Tibial nerve (tissue), 4 donors: ENCODE results near the gene LGR5. TPM values are rescaled to one million over a fixed set of nuclear protein-coding genes. Genes with fewer than 3 reads are reported as not detected.

ENCODE experiments used
- DNase-seq, 2 donors: peaks; one replicate each; pipeline ENCODE4 v3.0.0-alpha.2; 2019; ENCODE audit warnings: low spot score in 2 of 2
- H3K27ac ChIP-seq, 4 donors: fragments of 200-600 bp; sonication (generic) in 3 of 4; one replicate each; pipeline ENCODE4 v1.5.1; 2017 to 2019; ENCODE audit warnings: mild to moderate bottlenecking in 1 of 4
- H3K27me3 ChIP-seq, 2 donors: fragments of 200-600 bp; sonication (generic) in 1 of 2; one replicate each; pipeline versions ENCODE4 v1.5.1 to v1.6.0; 2017 to 2019
- H3K36me3 ChIP-seq, 3 donors: fragments of 200-600 bp; sonication (generic); one replicate each; pipeline ENCODE4 v1.5.1; 2018 to 2019
- H3K4me1 ChIP-seq, 4 donors: fragments of 200-600 bp; sonication (generic) in 3 of 4; one replicate each; pipeline ENCODE4 v1.5.1; 2017 to 2019
- H3K4me3 ChIP-seq, 4 donors: fragments of 200-600 bp; sonication (generic) in 3 of 4; one replicate each; pipeline ENCODE4 v1.5.1; 2017 to 2019; ENCODE audit warnings: mild to moderate bottlenecking in 1 of 4, moderate library complexity in 1 of 4
- H3K9me3 ChIP-seq, 4 donors: fragments of 200-600 bp; sonication (generic) in 3 of 4; one replicate each; pipeline ENCODE4 v1.5.1; 2017 to 2019
- CTCF ChIP-seq, 5 experiments: fragments of 200-600 bp in 3 of 5; fragments of 450-650 bp in 2 of 5; sonication (generic) in 3 of 5; IDR thresholded peaks; one replicate each; pipeline ENCODE4 v1.5.1; 2016 to 2019; ENCODE audit warnings: antibody characterized with exemption in 5 of 5, mild to moderate bottlenecking in 3 of 5, moderate library complexity in 2 of 5
- EP300 ChIP-seq, 2 donors: sonication (generic); formaldehyde crosslinking; IDR thresholded peaks; one replicate each; pipeline ENCODE4 v1.6.1; 2017; ENCODE audit warnings: antibody characterized with exemption in 2 of 2, mild to moderate bottlenecking in 1 of 2
- POLR2A ChIP-seq, 2 donors: fragments of 450-650 bp; IDR thresholded peaks; one replicate each; pipeline ENCODE4 v1.6.1; 2017; ENCODE audit warnings: antibody characterized with exemption in 2 of 2, mild to moderate bottlenecking in 2 of 2, moderate library complexity in 2 of 2
- WGBS, 2 donors: methylation state at CpG; one replicate each; pipeline ENCODE4 v1.1.5; 2018; 5-methylcytosine and 5-hydroxymethylcytosine counted together
- total RNA-seq, 4 donors: library from RNA; depleted of rRNA; stranded (reverse); fragments of >200 nt; gene quantifications; one replicate each; pipeline ENCODE4 v1.1.0, GENCODE V29; 2016

LGR5 gene
- total RNA-seq, 4 donors from 2014 or later: 1.6 to 11.1 (median 7.7) TPM

- Histone ChIP-seq H3K4me3 (no peak overlapping the region), H3K4me1 (no peaks in the 10 kb centered on the region), H3K27ac (no peak overlapping the region), H3K9me3 (no peaks in the 10 kb centered on the region), H3K27me3 (no peaks in the 10 kb centered on the region), H3K36me3 (no peaks in the 10 kb centered on the region)
- no peak for DNase-seq
- TF ChIP-seq EP300 (IDR thresholded peaks at IDR 0.05) (no peak), POLR2A (IDR thresholded peaks at IDR 0.05) (no peak), CTCF (IDR thresholded peaks at IDR 0.05) (no peak)
- WGBS, 2 donors: 45 to 58% methylated on average over 3 of the region's 3 CpGs
Measured at GRCh38 chr12:71576496-71576895, 136.9 kb downstream of the LGR5 start.

GRCh38 chr12:71578694-71579258 is 139.2 kb downstream of the LGR5 start:
- 50 to 54% methylated on average over 5 of the region's 5 CpGs for WGBS, 2 donors

GRCh38 chr12:71581206-71581605 is 141.6 kb downstream of the LGR5 start:
- DNase-seq: no peak

More at GRCh38 chr12:71578694-71579258, 139.2 kb downstream of the LGR5 start:
- Histone ChIP-seq H3K27ac (no peak overlapping the region), H3K36me3 (no peaks in the 10 kb centered on the region), H3K9me3 (no peaks in the 10 kb centered on the region), H3K27me3 (no peaks in the 10 kb centered on the region), H3K4me1 (no peaks in the 10 kb centered on the region), H3K4me3 (no peak overlapping the region)
- no peak for DNase-seq
- TF ChIP-seq EP300 (IDR thresholded peaks at IDR 0.05) (no peak), POLR2A (IDR thresholded peaks at IDR 0.05) (no peak), CTCF (IDR thresholded peaks at IDR 0.05) (no peak)

GRCh38 chr12:71582925-71583324 is 143.3 kb downstream of the LGR5 start:
- WGBS, 2 donors: 87 to 90% methylated on average over 2 of the region's 2 CpGs
- Histone ChIP-seq H3K27ac (no peak overlapping the region), H3K9me3 (no peaks in the 10 kb centered on the region), H3K4me3 (no peak overlapping the region), H3K36me3 (no peaks in the 10 kb centered on the region), H3K4me1 (no peaks in the 10 kb centered on the region), H3K27me3 (no peaks in the 10 kb centered on the region)
- no peak for DNase-seq
- no peak for TF ChIP-seq EP300 (IDR thresholded peaks at IDR 0.05)
- no peak for TF ChIP-seq POLR2A (IDR thresholded peaks at IDR 0.05)
- TF ChIP-seq CTCF (IDR thresholded peaks at IDR 0.05): no peak

More at GRCh38 chr12:71581206-71581605, 141.6 kb downstream of the LGR5 start:
- Histone ChIP-seq H3K36me3 (no peaks in the 10 kb centered on the region), H3K4me3 (no peak overlapping the region), H3K9me3 (no peaks in the 10 kb centered on the region), H3K27ac (no peak overlapping the region), H3K27me3 (no peaks in the 10 kb centered on the region), H3K4me1 (no peaks in the 10 kb centered on the region)
- TF ChIP-seq EP300 (IDR thresholded peaks at IDR 0.05) (no peak), CTCF (IDR thresholded peaks at IDR 0.05) (no peak), POLR2A (IDR thresholded peaks at IDR 0.05) (no peak)
- WGBS, 2 donors: 87 to 88% methylated on average over 3 of the region's 3 CpGs

GRCh38 chr12:71584356-71584755 is 144.8 kb downstream of the LGR5 start:
- Histone ChIP-seq H3K4me3 (no peak overlapping the region), H3K36me3 (no peaks in the 10 kb centered on the region), H3K9me3 (no peaks in the 10 kb centered on the region), H3K27me3 (no peaks in the 10 kb centered on the region), H3K27ac (no peak overlapping the region), H3K4me1 (no peaks in the 10 kb centered on the region)
- 82 to 89% methylated on average over 3 of the region's 3 CpGs for WGBS, 2 donors
- DNase-seq: no peak
- no peak for TF ChIP-seq EP300 (IDR thresholded peaks at IDR 0.05)
- no peak for TF ChIP-seq CTCF (IDR thresholded peaks at IDR 0.05)
- TF ChIP-seq POLR2A (IDR thresholded peaks at IDR 0.05): no peak
